Sigmoid colon (tissue), 4 donors: ENCODE measurements around the gene MROH2A.

Experiments
- POLR2A ChIP-seq, 2 donors: fragments of 450-650 bp; IDR thresholded peaks; one replicate each; pipeline ENCODE4 v1.6.1; 2016; ENCODE audit warnings: antibody characterized with exemption in 2 of 2, mild to moderate bottlenecking in 2 of 2, moderate library complexity in 2 of 2
- POLR2AphosphoS5 ChIP-seq, 4 donors: sonication (generic); formaldehyde crosslinking; IDR thresholded peaks; one replicate each; pipeline ENCODE4 v1.6.1; 2017; ENCODE audit warnings: antibody characterized with exemption in 4 of 4
- TF ChIP-seq, protein P1 (sequence below), 4 experiments: fragments of 450-650 bp in 3 of 4; fragments of 200-600 bp in 1 of 4; IDR thresholded peaks; one replicate each; pipeline ENCODE4 v1.5.1; 2016 to 2019; ENCODE audit warnings: antibody characterized with exemption in 4 of 4, mild to moderate bottlenecking in 3 of 4, moderate library complexity in 2 of 4

DNA sequence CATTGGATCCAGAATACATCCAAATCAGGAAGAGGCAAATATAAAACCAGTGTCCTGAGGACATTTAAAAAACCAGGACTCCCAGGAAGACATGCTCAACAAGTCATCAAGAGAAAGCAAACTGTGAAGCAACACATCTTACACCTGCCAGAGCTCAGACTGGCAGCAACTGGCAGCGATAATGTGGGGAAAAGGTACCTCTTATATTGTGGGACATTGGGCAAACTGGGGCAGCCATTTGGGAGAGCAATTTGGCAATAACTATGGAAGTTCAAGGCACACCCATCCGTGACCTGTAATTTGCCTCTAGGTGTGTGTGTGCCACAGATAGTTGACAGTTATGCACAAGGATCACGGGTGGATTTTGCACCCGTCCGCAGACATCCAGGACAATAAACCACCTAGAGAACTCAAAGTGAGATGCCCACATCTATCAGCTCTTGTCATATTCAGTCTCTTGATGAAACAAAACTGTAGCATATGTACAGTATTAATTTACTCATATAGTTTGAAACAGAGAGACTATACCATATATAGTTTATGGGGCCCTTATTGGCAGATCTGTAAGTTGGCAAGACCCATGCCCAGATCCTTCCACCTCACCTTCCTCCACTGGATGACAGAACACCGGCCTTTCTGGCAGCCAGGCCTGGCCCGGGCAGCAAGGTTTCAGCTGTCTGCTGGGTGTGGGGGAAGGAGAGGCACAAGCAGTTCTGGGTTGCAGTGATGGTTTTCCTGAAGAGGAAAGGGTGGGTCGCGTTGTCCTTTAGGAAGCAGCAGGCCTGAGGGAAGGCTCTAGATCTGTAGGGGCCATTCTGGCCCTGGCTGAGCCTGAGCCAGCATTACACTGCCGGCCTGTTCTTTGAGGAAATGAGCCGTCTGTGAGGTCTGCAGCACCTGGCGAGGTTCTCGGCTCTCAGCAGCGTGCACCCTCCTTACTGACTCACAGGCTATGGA lies 57.4 kb downstream of the MROH2A start:
- TF ChIP-seq, protein P1, sequence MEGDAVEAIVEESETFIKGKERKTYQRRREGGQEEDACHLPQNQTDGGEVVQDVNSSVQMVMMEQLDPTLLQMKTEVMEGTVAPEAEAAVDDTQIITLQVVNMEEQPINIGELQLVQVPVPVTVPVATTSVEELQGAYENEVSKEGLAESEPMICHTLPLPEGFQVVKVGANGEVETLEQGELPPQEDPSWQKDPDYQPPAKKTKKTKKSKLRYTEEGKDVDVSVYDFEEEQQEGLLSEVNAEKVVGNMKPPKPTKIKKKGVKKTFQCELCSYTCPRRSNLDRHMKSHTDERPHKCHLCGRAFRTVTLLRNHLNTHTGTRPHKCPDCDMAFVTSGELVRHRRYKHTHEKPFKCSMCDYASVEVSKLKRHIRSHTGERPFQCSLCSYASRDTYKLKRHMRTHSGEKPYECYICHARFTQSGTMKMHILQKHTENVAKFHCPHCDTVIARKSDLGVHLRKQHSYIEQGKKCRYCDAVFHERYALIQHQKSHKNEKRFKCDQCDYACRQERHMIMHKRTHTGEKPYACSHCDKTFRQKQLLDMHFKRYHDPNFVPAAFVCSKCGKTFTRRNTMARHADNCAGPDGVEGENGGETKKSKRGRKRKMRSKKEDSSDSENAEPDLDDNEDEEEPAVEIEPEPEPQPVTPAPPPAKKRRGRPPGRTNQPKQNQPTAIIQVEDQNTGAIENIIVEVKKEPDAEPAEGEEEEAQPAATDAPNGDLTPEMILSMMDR (IDR thresholded peaks at IDR 0.05): no peak
- TF ChIP-seq POLR2A (IDR thresholded peaks at IDR 0.05): no peak
- no peak for TF ChIP-seq POLR2AphosphoS5 (IDR thresholded peaks at IDR 0.05)
